ENCODE measurements around the gene NFATC3. TPM values are rescaled to one million over a fixed set of nuclear protein-coding genes. Genes with fewer than 3 reads are reported as not detected.

The NFATC3 gene
- total RNA-seq, 1 experiment from 2014 or later, result 33.0 TPM

GRCh38 chr16:68078701-68079375 lies 6.3 kb upstream of the NFATC3 start:
- no peak overlapping the region for H2BK20ac ChIP-seq (ENCODE audit: low read depth, low read length, poor library complexity, severe bottlenecking)
- no peak overlapping the region for H3K23ac ChIP-seq (ENCODE audit: insufficient read length, low read depth, low read length)
- Mint-ChIP-seq H3K27me3 (ENCODE audit: low read depth) (no peaks in the 10 kb centered on the region; the same call in 1 of the 2 replicates), H3K4me1 (peaks cover 8 to 10% of the 10 kb centered on the region in 2 experiments), H3K27ac (no peak overlapping the region), H3K9me3 (no peaks in the 10 kb centered on the region), H3K36me3 (ENCODE audit: insufficient read depth in 1 of 3, low read depth in 3 of 3) (peaks cover 16 to 39% (median 37%) of the 10 kb centered on the region in 3 experiments), H3K4me3 (no peak overlapping the region)
- H3K56ac ChIP-seq (ENCODE audit: insufficient read length, low read depth, low read length), result no peak overlapping the region
- no CpG with 5 or more reads among the region's 8 CpGs for WGBS (ENCODE audit: extremely low coverage, insufficient read length, low lambda C conversion rate)
- no peak for DNase-seq
- no peak for TF ChIP-seq CTCF (conservative IDR thresholded peaks at IDR 0.05)
- H3K23me2 ChIP-seq (ENCODE audit: insufficient read length, low read depth, low read length, poor library complexity, severe bottlenecking), result peaks cover 4% of the 10 kb centered on the region
- H4K8ac ChIP-seq (replicated peaks; ENCODE audit: insufficient read length, low read depth, low read length), result no peak overlapping the region
- no peak overlapping the region for H3T11ph ChIP-seq (ENCODE audit: low read length)
- H3K4ac ChIP-seq (ENCODE audit: low read depth, low read length), result no peak overlapping the region
- no peak overlapping the region for H3K4me2 ChIP-seq (ENCODE audit: insufficient read depth, insufficient read length, low read length)
- H3K9ac ChIP-seq (ENCODE audit: extremely low read depth, insufficient read length, low read length), result no peak overlapping the region
- H4K91ac ChIP-seq (ENCODE audit: insufficient read length, low read depth, low read length), result no peak overlapping the region
- no peak overlapping the region for H2AK5ac ChIP-seq (ENCODE audit: insufficient read length, low read length)
- H3K4me1 ChIP-seq (ENCODE audit: insufficient read depth, low read length), result no peaks in the 10 kb centered on the region; the same call in 1 of the 2 replicates
- no peaks in the 10 kb centered on the region for H3K79me2 ChIP-seq (ENCODE audit: insufficient read depth, low read length)
- H2AFZ ChIP-seq (ENCODE audit: low read length), result no peak overlapping the region
- H2BK12ac ChIP-seq (ENCODE audit: insufficient read length, low read depth, low read length), result no peak overlapping the region
- H2BK5ac ChIP-seq (ENCODE audit: insufficient read length, low read length), result no peak overlapping the region
- H2BK120ac ChIP-seq (ENCODE audit: low read depth, low read length, poor library complexity, severe bottlenecking), result no peak overlapping the region
- H3K18ac ChIP-seq (ENCODE audit: insufficient read length, low read depth, low read length), result no peak overlapping the region
- H4K20me1 ChIP-seq (ENCODE audit: control insufficient read depth, insufficient read depth, insufficient read length), result no peaks in the 10 kb centered on the region
- no peaks in the 10 kb centered on the region for H3K79me1 ChIP-seq (ENCODE audit: insufficient read depth, low read depth, low read length, poor library complexity, severe bottlenecking)
- H2BK15ac ChIP-seq (ENCODE audit: low read depth, low read length), result no peak overlapping the region
- no peak overlapping the region for H3K27ac ChIP-seq (ENCODE audit: insufficient read length, low read depth, low read length)
- H4K5ac ChIP-seq (ENCODE audit: insufficient read length, low read depth, low read length), result no peak overlapping the region
- no peaks in the 10 kb centered on the region for H3K27me3 ChIP-seq (ENCODE audit: insufficient read depth, low read length)
- H3K14ac ChIP-seq (ENCODE audit: insufficient read depth, low read length), result no peak overlapping the region
- H3K9me3 ChIP-seq (ENCODE audit: control insufficient read depth, low read depth, low read length), result no peaks in the 10 kb centered on the region
